H9 (cell line): Measurements from ENCODE around the gene NCAM1. TPM values are rescaled to one million over a fixed set of nuclear protein-coding genes. Genes with fewer than 3 reads are reported as not detected.
A peak's percentile ranks its signal among the peaks of the same experiment; 100 is the strongest.

Experiments
- DNase-seq: peaks from one replicate; pipeline ENCODE4 v3.0.0-alpha.2; 2017
- H2AFZ ChIP-seq: one replicate; pipeline ENCODE4 v1.6.1; 2013; ENCODE audit warnings: mild to moderate bottlenecking, low read length, control low read depth, moderate library complexity
- H2AK5ac ChIP-seq: 2 replicates; pipeline ENCODE4 v1.6.1; 2013; ENCODE audit warnings: low read length, control low read depth, mixed read lengths; ENCODE audit not compliant: insufficient read length
- H2BK120ac ChIP-seq: one replicate; pipeline ENCODE4 v1.6.1; 2013; ENCODE audit warnings: low read depth, mild to moderate bottlenecking, low read length, control low read depth, inconsistent platforms; ENCODE audit not compliant: poor library complexity, severe bottlenecking
- H2BK12ac ChIP-seq: 2 replicates; pipeline ENCODE4 v1.6.1; 2013; ENCODE audit warnings: low read length, control low read depth, mixed read lengths, low read depth; ENCODE audit not compliant: insufficient read length
- H2BK15ac ChIP-seq: 2 replicates; pipeline ENCODE4 v1.6.1; 2013; ENCODE audit warnings: low read depth, low read length, control low read depth
- H2BK20ac ChIP-seq: one replicate; pipeline ENCODE4 v1.6.1; 2013; ENCODE audit warnings: low read depth, mild to moderate bottlenecking, low read length, control low read depth, inconsistent platforms; ENCODE audit not compliant: poor library complexity, severe bottlenecking
- H2BK5ac ChIP-seq: 2 replicates; pipeline ENCODE4 v1.6.1; 2013; ENCODE audit warnings: low read length, control low read depth, mixed read lengths; ENCODE audit not compliant: insufficient read length
- H3K14ac ChIP-seq: 2 replicates; pipeline ENCODE4 v1.6.1; 2013; ENCODE audit warnings: low read length, control low read depth; ENCODE audit not compliant: insufficient read depth
- H3K18ac ChIP-seq: 2 replicates; pipeline ENCODE4 v1.6.1; 2013; ENCODE audit warnings: low read depth, mild to moderate bottlenecking, mixed read lengths, low read length, control low read depth; ENCODE audit not compliant: insufficient read length
- H3K23ac ChIP-seq: 2 replicates; pipeline ENCODE4 v1.6.1; 2013; ENCODE audit warnings: low read length, control low read depth, mixed read lengths, low read depth; ENCODE audit not compliant: insufficient read length
- H3K23me2 ChIP-seq: 2 replicates; pipeline ENCODE4 v1.6.1; 2013; ENCODE audit warnings: low read depth, mild to moderate bottlenecking, mixed read lengths, low read length, control low read depth; ENCODE audit not compliant: insufficient read length, poor library complexity, severe bottlenecking
- H3K27ac ChIP-seq: 2 replicates; pipeline ENCODE4 v1.5.1; 2013; ENCODE audit warnings: low read length, control low read depth, mixed read lengths, low read depth; ENCODE audit not compliant: insufficient read length
- H3K27me3 ChIP-seq: 2 replicates; pipeline ENCODE4 v1.6.1; 2013; ENCODE audit warnings: low read length, control low read depth, inconsistent platforms; ENCODE audit not compliant: insufficient read depth
- H3K4ac ChIP-seq: 2 replicates; pipeline ENCODE4 v1.6.1; 2013; ENCODE audit warnings: low read depth, mild to moderate bottlenecking, control low read depth, inconsistent platforms, low read length, moderate library complexity
- H3K4me1 ChIP-seq: 2 replicates; pipeline ENCODE4 v1.6.1; 2013; ENCODE audit warnings: low read length, control low read depth, inconsistent platforms; ENCODE audit not compliant: insufficient read depth
- H3K4me2 ChIP-seq: 2 replicates; pipeline ENCODE4 v1.6.1; 2013; ENCODE audit warnings: low read length, control low read depth, mixed read lengths; ENCODE audit not compliant: insufficient read length, insufficient read depth
- H3K56ac ChIP-seq: 2 replicates; pipeline ENCODE4 v1.6.1; 2013; ENCODE audit warnings: low read depth, mild to moderate bottlenecking, mixed read lengths, low read length, control low read depth; ENCODE audit not compliant: insufficient read length
- H3K79me1 ChIP-seq: 2 replicates; pipeline ENCODE4 v1.6.1; 2013; ENCODE audit warnings: low read depth, mild to moderate bottlenecking, moderate library complexity, low read length, control low read depth, inconsistent platforms; ENCODE audit not compliant: insufficient read depth, poor library complexity, severe bottlenecking
- H3K79me2 ChIP-seq: 2 replicates; pipeline ENCODE4 v1.6.1; 2013; ENCODE audit warnings: low read length, control low read depth, inconsistent platforms; ENCODE audit not compliant: insufficient read depth
- H3K9ac ChIP-seq: 2 replicates; pipeline ENCODE4 v1.6.1; 2013; ENCODE audit warnings: low read length, control low read depth, mixed read lengths; ENCODE audit not compliant: insufficient read length; ENCODE audit errors: extremely low read depth
- H3K9me3 ChIP-seq: one replicate; pipeline ENCODE4 v1.6.1; 2013; ENCODE audit warnings: low read depth, low read length, inconsistent platforms; ENCODE audit not compliant: control insufficient read depth
- H3T11ph ChIP-seq: one replicate; pipeline ENCODE4 v1.6.1; 2013; ENCODE audit warnings: mild to moderate bottlenecking, low read length, control low read depth, inconsistent platforms
- H4K20me1 ChIP-seq: one replicate; pipeline ENCODE4 v1.6.1; 2013; ENCODE audit not compliant: control insufficient read depth, insufficient read length, insufficient read depth
- H4K5ac ChIP-seq: 2 replicates; pipeline ENCODE4 v1.6.1; 2013; ENCODE audit warnings: low read depth, mild to moderate bottlenecking, mixed read lengths, low read length, control low read depth; ENCODE audit not compliant: insufficient read length
- H4K8ac ChIP-seq: replicated peaks from 2 replicates; pipeline ENCODE4 v1.6.1; 2013; ENCODE audit warnings: low read length, control low read depth, mixed read lengths, low read depth; ENCODE audit not compliant: insufficient read length
- H4K91ac ChIP-seq: 2 replicates; pipeline ENCODE4 v1.6.1; 2013; ENCODE audit warnings: low read depth, mild to moderate bottlenecking, moderate library complexity, mixed read lengths, low read length, control low read depth; ENCODE audit not compliant: insufficient read length
- H3K27ac Mint-ChIP-seq, 3 experiments: 2 replicates in 2 of 3; 3 replicates in 1 of 3; pipeline ENCODE4 v1.8.0; 2020 to 2021; ENCODE audit warnings: mixed read lengths in 3 of 3, mild to moderate bottlenecking in 1 of 3, moderate library complexity in 1 of 3
- H3K27me3 Mint-ChIP-seq: 2 replicates; pipeline ENCODE4 v1.8.0; 2021; ENCODE audit warnings: low read depth, mild to moderate bottlenecking, moderate library complexity, mixed read lengths
- H3K36me3 Mint-ChIP-seq, 3 experiments: 2 replicates in 2 of 3; 3 replicates in 1 of 3; pipeline ENCODE4 v1.8.0; 2020 to 2021; ENCODE audit warnings: low read depth in 3 of 3, mixed read lengths in 3 of 3; ENCODE audit not compliant: insufficient read depth in 1 of 3
- H3K4me1 Mint-ChIP-seq, 2 experiments: 2 replicates each; pipeline ENCODE4 v1.8.0; 2020; ENCODE audit warnings: mixed read lengths in 2 of 2
- H3K4me3 Mint-ChIP-seq, 2 experiments: 2 replicates in 1 of 2; 3 replicates in 1 of 2; pipeline ENCODE4 v1.8.0; 2020 to 2021; ENCODE audit warnings: mild to moderate bottlenecking in 2 of 2, mixed read lengths in 2 of 2, moderate library complexity in 1 of 2
- H3K9me3 Mint-ChIP-seq, 2 experiments: 2 replicates in 1 of 2; 3 replicates in 1 of 2; pipeline ENCODE4 v1.8.0; 2020; ENCODE audit warnings: mild to moderate bottlenecking in 2 of 2, mixed read lengths in 2 of 2, moderate library complexity in 1 of 2
- WGBS: extraction: QIAGEN DNeasy Blood & Tissue Kit; methylation state at CpG from one replicate; pipeline ENCODE4 v1.1.7; 2013; ENCODE audit warnings: missing lambda C conversion rate, low lambda C conversion rate, mixed read lengths; ENCODE audit not compliant: insufficient read length; ENCODE audit errors: extremely low coverage; 5-methylcytosine and 5-hydroxymethylcytosine counted together
- total RNA-seq: library from RNA; stranded (reverse); gene quantifications from 2 replicates; pipeline ENCODE4 v1.2.1, GENCODE V29; 2021
- TF ChIP-seq, protein P1 (sequence below): fragments of 200-600 bp; sonication (generic); conservative IDR thresholded peaks from 3 replicates; pipeline ENCODE4 v1.8.0; 2021; ENCODE audit warnings: antibody characterized with exemption, mild to moderate bottlenecking

Gene NCAM1
- total RNA-seq, 1 experiment from 2014 or later: 2.5 TPM

DNA sequence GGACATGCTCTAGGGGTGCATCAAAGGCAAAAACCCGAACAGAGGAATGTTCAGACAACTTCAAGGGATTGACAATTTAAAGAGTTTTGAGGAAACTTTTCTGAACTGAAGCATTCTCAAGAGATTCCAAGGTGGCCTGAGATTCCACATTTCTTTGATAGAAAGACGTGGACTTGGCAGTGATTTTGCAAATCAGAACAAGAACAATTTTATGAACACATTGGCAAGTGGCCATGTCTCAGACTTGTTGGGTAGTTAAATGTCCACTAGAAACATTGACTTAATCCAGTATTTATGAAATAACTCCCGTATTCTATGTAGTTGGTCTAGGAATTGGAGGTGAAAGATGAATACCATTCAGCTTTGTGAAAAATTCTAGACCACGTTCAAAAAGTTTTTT lies 13.8 kb downstream of the NCAM1 start:
- no peak overlapping the region for H4K8ac ChIP-seq
- H2BK12ac ChIP-seq: no peak overlapping the region
- no peak overlapping the region for H4K91ac ChIP-seq
- Mint-ChIP-seq H3K4me3 (no peak overlapping the region), H3K27ac (no peak overlapping the region), H3K4me1 (peaks cover 12 to 13% of the 10 kb centered on the region in 2 experiments), H3K27me3 (no peaks in the 10 kb centered on the region), H3K9me3 (no peaks in the 10 kb centered on the region), H3K36me3 (no peaks in the 10 kb centered on the region)
- H2BK20ac ChIP-seq: peak overlapping the region; percentile 45
- no peaks in the 10 kb centered on the region for H3K23me2 ChIP-seq
- H3K23ac ChIP-seq: no peak overlapping the region
- no peaks in the 10 kb centered on the region for H3K79me1 ChIP-seq
- H2AFZ ChIP-seq: no peak overlapping the region
- TF ChIP-seq, protein P1, sequence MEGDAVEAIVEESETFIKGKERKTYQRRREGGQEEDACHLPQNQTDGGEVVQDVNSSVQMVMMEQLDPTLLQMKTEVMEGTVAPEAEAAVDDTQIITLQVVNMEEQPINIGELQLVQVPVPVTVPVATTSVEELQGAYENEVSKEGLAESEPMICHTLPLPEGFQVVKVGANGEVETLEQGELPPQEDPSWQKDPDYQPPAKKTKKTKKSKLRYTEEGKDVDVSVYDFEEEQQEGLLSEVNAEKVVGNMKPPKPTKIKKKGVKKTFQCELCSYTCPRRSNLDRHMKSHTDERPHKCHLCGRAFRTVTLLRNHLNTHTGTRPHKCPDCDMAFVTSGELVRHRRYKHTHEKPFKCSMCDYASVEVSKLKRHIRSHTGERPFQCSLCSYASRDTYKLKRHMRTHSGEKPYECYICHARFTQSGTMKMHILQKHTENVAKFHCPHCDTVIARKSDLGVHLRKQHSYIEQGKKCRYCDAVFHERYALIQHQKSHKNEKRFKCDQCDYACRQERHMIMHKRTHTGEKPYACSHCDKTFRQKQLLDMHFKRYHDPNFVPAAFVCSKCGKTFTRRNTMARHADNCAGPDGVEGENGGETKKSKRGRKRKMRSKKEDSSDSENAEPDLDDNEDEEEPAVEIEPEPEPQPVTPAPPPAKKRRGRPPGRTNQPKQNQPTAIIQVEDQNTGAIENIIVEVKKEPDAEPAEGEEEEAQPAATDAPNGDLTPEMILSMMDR: no peak
- WGBS: no CpG with 5 or more reads among the region's 4 CpGs
- no peak overlapping the region for H2BK120ac ChIP-seq
- H3K14ac ChIP-seq: no peak overlapping the region
- no peak overlapping the region for H2BK15ac ChIP-seq
- no peak overlapping the region for H3K56ac ChIP-seq
- no peaks in the 10 kb centered on the region; the same call in 1 of the 2 replicates for H3K4me1 ChIP-seq
- H4K5ac ChIP-seq: no peak overlapping the region
- no peaks in the 10 kb centered on the region for H3K79me2 ChIP-seq
- no peak overlapping the region for H3K18ac ChIP-seq
- no peak overlapping the region for H3K27ac ChIP-seq
- H3T11ph ChIP-seq: no peak overlapping the region
- H3K4ac ChIP-seq: no peak overlapping the region
- no peak for DNase-seq
- H3K9ac ChIP-seq: no peak overlapping the region
- H2AK5ac ChIP-seq: no peak overlapping the region
- H2BK5ac ChIP-seq: no peak overlapping the region
- no peaks in the 10 kb centered on the region for H4K20me1 ChIP-seq
- no peaks in the 10 kb centered on the region for H3K9me3 ChIP-seq
- H3K27me3 ChIP-seq: no peaks in the 10 kb centered on the region
- H3K4me2 ChIP-seq: no peak overlapping the region
